Activated naive CD4-positive, alpha-beta T cell treated with anti-CD3 and anti-CD28 coated beads, Interleukin-2, amount 10 ng/mL, durations not matched to agents 7 days and 5 days (primary cell): ENCODE data around the gene TSPAN5.

ENCODE experiments used
- CTCF ChIA-PET: fragments of 350-600 bp; sonication (Branson Sonifier 250); formaldehyde crosslinking; loops from one replicate; lab custom pipeline; 2021; ENCODE audit warnings: antibody characterized with exemption; lab: Charles Lee
- DNase-seq: peaks from one replicate; pipeline ENCODE4 v3.0.0-alpha.2; 2020
- H3K27ac Mint-ChIP-seq: one replicate; pipeline ENCODE4 v1.8.0; 2021; ENCODE audit warnings: mild to moderate bottlenecking, moderate library complexity, mixed read lengths
- H3K27me3 Mint-ChIP-seq: one replicate; pipeline ENCODE4 v1.8.0; 2021; ENCODE audit warnings: mild to moderate bottlenecking, mixed read lengths
- H3K36me3 Mint-ChIP-seq: one replicate; pipeline ENCODE4 v1.8.0; 2021; ENCODE audit warnings: mixed read lengths
- H3K4me1 Mint-ChIP-seq: one replicate; pipeline ENCODE4 v1.8.0; 2021; ENCODE audit warnings: mixed read lengths
- H3K4me3 Mint-ChIP-seq: one replicate; pipeline ENCODE4 v1.8.0; 2021; ENCODE audit warnings: mild to moderate bottlenecking, moderate library complexity, mixed read lengths
- H3K9me3 Mint-ChIP-seq: one replicate; pipeline ENCODE4 v1.8.0; 2021; ENCODE audit warnings: mixed read lengths

TSPAN5 gene

DNA sequence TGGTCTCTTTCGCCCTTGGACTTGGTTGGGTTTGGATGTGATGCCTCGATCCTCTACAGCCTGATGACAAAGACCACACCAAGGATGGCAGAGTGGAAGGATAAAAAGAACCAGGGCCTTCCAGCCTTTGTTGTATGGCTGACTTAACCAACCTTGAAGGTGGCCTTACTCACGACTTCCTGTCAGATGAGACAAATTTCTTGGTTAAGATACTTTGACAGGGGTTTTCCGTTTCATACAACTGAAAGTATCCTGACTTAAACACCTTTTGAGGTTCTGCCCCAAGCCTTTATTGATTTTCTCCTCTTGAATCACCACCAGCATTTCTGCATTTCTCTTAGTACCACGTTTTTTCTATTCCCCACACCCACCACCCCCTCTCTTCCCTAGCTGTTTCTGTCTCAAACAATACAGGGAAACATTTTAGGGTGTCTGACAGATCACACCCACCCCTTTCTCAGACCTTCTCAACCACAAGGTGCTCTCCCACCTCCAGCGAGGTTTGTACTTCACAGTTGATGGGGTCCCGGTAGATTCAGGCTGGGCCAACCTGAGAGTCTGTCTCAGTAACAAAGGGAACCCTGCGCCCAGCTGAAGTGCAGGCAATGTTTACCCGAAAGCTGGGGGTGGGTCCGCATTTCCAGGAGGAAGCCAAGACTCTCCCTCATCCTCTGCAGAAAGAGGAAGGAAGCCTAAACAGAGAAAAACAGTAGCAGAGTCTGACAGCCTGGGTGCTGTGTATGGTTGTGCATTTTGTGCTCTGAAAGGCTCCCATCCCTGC lies 5.0 kb upstream of the TSPAN5 start:
- peak overlapping the region; percentile 58 for H3K4me3 Mint-ChIP-seq
- peaks cover 10% of the 10 kb centered on the region for H3K9me3 Mint-ChIP-seq
- H3K4me1 Mint-ChIP-seq = peaks cover 58% of the 10 kb centered on the region
- H3K27ac Mint-ChIP-seq = peak overlapping the region; percentile 99
- peaks cover 5% of the 10 kb centered on the region for H3K27me3 Mint-ChIP-seq
- peak; percentile 61 for DNase-seq
- CTCF ChIA-PET = interaction anchor here (0.5 to 1.4 kb wide), 3 partner anchors 31 to 287 kb away, joined by 3 read pairs; no protein-coding TSS in a partner anchor
- H3K36me3 Mint-ChIP-seq = peaks cover 9% of the 10 kb centered on the region

DNA sequence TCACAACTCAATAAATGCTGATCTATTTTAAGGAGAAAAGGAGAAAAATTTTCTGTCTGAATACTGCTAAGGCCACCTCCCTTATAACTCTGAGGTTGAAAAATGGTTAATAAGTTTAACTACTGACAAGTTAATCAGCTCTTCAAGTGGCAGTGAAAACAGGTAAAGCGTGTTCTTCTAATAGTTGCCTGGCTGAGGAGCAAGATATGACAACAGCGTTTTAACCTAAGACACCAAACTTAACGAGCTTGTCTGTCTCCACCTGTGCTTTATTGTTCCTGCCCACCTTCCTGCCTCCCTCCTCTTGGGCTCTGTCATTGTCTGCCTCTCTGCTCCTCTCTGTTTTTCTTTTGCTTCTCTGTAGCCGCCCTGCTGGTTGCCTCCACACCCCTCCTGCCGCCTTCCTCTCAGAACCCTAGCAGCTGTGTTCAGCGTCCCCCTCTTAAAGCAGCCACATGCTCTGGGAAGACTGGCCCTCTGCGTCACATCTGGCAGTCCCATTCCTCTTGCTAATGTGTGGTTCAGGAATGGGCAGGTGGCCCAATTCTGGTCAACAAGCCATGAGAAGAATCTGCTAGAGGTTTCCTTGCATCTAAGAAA lies 4.3 kb upstream of the TSPAN5 start:
- peak; percentile 56 for DNase-seq
- H3K9me3 Mint-ChIP-seq = peaks cover 10% of the 10 kb centered on the region
- peaks cover 60% of the 10 kb centered on the region for H3K4me1 Mint-ChIP-seq
- peak overlapping the region; percentile 58 for H3K4me3 Mint-ChIP-seq
- peak overlapping the region; percentile 99 for H3K27ac Mint-ChIP-seq
- CTCF ChIA-PET = interaction anchor here (0.5 to 1.4 kb wide), 3 partner anchors 31 to 287 kb away, joined by 3 read pairs; no protein-coding TSS in a partner anchor
- peaks cover 5% of the 10 kb centered on the region for H3K27me3 Mint-ChIP-seq
- H3K36me3 Mint-ChIP-seq = peaks cover 9% of the 10 kb centered on the region

DNA sequence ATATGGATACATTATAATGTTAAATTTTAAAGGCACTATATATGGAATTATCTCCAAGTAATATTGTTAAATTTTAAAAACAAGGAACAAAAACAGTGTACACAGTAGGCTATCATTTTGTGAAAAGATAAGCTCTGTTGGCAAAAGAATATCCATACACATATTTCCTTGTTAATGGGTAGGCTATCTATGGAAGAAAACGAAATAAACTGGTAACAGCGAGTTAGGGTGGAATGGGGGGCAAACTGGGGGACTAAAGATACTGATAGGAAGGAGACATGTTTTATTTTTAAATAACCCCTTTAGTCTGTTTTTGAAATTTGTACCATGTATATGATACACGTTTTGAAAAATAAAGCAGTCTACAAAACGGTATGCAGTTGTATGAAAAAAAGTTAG lies 3.6 kb upstream of the TSPAN5 start:
- peaks cover 9% of the 10 kb centered on the region for H3K36me3 Mint-ChIP-seq

DNA sequence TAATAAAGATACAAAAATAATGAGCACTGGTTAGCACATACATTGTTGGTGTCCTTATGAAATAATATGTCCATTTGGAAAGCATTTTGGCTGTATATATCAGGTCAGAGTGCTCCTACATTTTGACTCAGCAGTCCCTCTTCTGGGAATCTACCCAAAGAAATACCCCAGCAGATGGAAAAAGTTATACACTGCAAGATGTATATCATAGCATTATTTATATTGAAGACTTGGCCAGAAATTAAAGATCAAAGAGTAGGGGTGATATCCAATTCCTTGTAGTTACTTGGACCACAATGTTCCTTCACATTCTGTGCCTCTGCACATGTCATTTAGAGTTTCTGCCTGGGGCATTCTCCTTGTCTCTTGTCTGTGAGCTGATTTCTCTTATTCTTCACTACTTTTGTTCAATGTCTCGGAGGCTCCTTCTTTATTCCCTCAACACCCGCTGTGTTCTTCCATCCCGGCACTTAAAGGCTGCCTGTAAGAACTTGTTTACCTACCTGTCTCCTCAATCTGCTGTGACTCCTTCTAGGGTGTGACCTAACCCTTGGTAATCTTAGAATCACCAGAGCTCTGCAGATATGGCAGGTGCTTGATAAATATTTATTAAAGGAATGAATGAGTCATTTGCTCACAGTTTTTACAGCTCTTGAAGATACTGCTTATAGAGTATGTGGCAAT lies 3.1 kb upstream of the TSPAN5 start:
- Mint-ChIP-seq H3K4me1 (peaks cover 70% of the 10 kb centered on the region), H3K4me3 (no peak overlapping the region), H3K36me3 (peaks cover 9% of the 10 kb centered on the region), H3K9me3 (peaks cover 9% of the 10 kb centered on the region), H3K27me3 (peaks cover 5% of the 10 kb centered on the region), H3K27ac (peak overlapping the region; percentile 77)
- CTCF ChIA-PET = interaction anchor here (0.8 to 1.4 kb wide), 2 partner anchors 19 to 194 kb away, joined by 3 to 4 read pairs; no protein-coding TSS in a partner anchor
- DNase-seq = no peak

More for the DNA sequence above, 3.6 kb upstream of the TSPAN5 start:
- H3K9me3 Mint-ChIP-seq = peaks cover 9% of the 10 kb centered on the region
- no peak overlapping the region for H3K4me3 Mint-ChIP-seq
- CTCF ChIA-PET = interaction anchor here (0.8 to 1.4 kb wide), 2 partner anchors 20 to 194 kb away, joined by 3 to 4 read pairs; no protein-coding TSS in a partner anchor
- peak overlapping the region; percentile 77 for H3K27ac Mint-ChIP-seq
- H3K4me1 Mint-ChIP-seq = peaks cover 65% of the 10 kb centered on the region
- peaks cover 5% of the 10 kb centered on the region for H3K27me3 Mint-ChIP-seq
- DNase-seq = no peak

DNA sequence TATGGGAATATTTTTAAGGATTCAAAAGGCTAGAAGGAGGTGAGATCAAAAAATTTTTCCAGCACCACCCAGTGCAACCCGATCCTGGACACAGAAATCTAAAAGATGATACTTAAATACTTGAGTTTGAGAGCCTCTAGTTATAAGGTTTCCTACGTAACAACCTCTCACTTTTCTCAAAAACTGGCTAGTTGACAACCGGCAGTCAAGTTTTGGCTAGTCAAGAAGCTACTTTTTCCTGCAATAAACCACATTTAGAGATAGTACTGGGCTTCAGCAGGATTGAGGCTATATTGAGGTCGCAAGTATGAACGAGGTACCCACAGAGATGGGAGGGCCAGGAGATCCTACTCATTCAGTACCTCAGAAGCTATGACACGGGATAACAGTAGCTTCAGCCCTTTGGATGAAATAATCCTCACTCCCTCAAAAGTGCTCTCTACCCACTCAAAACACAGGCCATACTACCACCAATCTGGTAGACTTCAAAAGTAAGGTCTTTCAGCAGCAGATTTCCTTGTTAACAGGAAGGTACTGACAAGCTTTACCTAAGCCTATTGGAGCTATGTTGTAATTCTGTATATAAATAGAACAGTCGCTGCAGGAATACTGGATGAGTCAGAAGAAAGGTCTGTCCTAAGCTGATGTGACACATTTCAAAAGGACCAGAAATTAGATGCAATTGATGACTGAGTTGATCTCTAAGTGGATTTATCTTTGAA lies 1.5 kb upstream of the TSPAN5 start:
- H3K4me1 Mint-ChIP-seq = peaks cover 83% of the 10 kb centered on the region
- H3K36me3 Mint-ChIP-seq = peaks cover 11% of the 10 kb centered on the region
- H3K27ac Mint-ChIP-seq = no peak overlapping the region
- H3K4me3 Mint-ChIP-seq = peak overlapping the region; percentile 79
- DNase-seq = no peak
- CTCF ChIA-PET = interaction anchor here (1.1 to 1.8 kb wide), 3 partner anchors 12 to 192 kb away, joined by 4 to 5 read pairs (median 5); no protein-coding TSS in a partner anchor
- peaks cover under 1% of the 10 kb centered on the region for H3K9me3 Mint-ChIP-seq
- peaks cover 5% of the 10 kb centered on the region for H3K27me3 Mint-ChIP-seq

DNA sequence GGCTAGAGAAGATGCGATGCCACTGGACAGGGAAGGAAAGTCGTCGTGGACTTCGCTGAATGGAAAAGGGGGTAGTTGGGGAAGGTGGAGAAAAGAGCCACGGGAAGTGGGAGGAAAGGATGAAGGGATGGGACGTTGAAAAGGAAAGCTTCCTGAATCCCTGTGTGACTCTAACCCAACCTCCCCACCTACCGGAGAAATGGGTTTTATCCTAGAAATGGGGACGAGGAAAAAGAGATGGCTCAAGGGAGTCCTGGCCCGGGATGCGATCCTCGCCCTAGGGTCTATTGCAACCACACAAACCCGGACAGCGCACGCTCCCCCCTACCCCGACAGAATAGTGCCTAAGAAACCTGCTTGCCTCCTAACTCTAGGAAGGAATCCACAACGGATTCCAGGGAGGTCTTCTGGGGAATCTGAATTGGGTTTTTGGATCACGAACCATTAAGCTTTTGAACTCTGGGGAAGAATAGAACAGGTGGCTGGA lies 738 bp upstream of the TSPAN5 start:
- Mint-ChIP-seq H3K4me3 (peak overlapping the region; percentile 79), H3K4me1 (peaks cover 81% of the 10 kb centered on the region), H3K36me3 (peaks cover 11% of the 10 kb centered on the region), H3K27me3 (peaks cover 5% of the 10 kb centered on the region), H3K9me3 (no peaks in the 10 kb centered on the region), H3K27ac (no peak overlapping the region)
- CTCF ChIA-PET = interaction anchor here (1.1 to 1.8 kb wide), 3 partner anchors 11 to 192 kb away, joined by 4 to 5 read pairs (median 5); no protein-coding TSS in a partner anchor
- no peak for DNase-seq

DNA sequence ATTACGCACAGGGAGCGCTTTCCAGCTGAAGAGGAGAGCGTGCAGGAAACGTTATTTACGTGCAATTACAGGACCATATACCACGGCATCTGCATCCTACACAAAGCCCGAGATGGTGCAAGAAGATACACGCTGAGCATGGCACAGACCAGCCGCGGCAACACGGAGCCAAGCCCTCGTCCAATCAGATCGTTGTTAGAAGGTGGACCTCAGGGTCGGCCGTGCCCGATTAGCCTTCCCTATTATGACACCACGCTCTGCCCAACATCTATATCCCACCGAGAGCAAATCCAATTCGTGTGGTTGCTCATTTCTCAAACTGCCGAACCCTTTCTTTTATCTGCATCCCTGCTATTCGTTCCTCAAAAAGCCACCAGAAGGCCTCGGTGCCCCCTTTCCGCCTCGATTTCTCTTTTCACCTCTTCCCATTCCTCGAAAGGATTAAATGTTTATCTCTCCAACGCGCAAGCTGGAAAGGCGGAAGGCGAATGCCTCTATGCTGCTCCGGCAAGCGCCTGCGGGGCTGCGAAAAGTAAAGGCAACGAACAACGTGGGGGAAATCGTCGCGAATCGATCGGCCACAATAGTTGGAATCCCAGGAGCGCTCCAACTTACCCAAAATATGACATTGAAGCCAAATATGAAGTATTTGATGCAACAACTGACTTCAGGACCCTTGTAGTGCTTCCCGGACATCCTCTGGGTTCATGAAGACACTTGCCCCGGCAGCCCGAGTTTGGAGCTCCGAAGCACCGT lies 702 bp downstream of the TSPAN5 start:
- CTCF ChIA-PET = interaction anchor here (1.0 to 1.3 kb wide), 3 partner anchors 12 to 190 kb away, joined by 3 read pairs; no protein-coding TSS in a partner anchor
- DNase-seq = peak; percentile 56
- H3K27me3 Mint-ChIP-seq = peaks cover 5% of the 10 kb centered on the region
- H3K4me1 Mint-ChIP-seq = peaks cover 72% of the 10 kb centered on the region
- no peaks in the 10 kb centered on the region for H3K9me3 Mint-ChIP-seq
- peaks cover 11% of the 10 kb centered on the region for H3K36me3 Mint-ChIP-seq
- peak overlapping the region; percentile 86 for H3K27ac Mint-ChIP-seq
- peak overlapping the region; percentile 90 for H3K4me3 Mint-ChIP-seq

DNA sequence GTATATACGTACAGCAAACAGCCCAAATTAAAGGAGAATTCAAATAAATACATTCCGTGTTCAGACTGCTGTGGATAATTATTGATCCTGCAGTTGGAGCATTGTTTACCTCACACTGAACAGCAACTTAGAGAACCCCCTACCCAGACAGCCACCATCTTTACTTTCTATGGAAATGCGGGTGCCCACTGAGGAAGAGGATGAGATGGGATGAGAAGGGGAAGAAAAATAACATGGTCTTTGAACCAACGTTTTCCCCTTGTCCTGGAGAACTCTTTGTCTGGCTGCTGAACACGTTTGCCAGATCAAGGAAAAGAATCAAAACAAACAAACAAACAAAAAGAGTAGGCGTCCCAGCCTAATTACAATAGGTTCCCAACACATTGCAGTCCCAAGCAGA lies 1.5 kb downstream of the TSPAN5 start:
- Mint-ChIP-seq H3K4me1 (peaks cover 65% of the 10 kb centered on the region), H3K27ac (peak overlapping the region; percentile 20)

DNA sequence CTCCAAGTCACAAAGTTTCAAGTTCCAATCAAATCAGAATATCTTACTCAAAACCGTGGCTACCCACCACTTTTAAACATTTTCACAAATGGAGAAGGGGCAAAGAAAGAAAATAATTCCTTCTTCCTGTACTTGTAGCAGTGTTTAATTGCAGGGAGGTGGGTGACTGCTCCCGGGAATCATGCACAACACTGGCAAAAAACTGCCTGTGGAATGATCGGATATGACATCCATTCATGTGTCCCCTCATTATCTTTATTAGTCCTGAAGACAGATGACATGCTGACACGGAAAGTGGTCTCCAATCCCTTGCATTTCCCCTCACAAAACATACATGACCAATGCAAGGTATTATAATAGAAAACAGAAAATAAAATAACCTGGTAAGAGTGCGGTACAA lies 2.0 kb downstream of the TSPAN5 start:
- peaks cover 12% of the 10 kb centered on the region for H3K36me3 Mint-ChIP-seq
- H3K9me3 Mint-ChIP-seq = no peaks in the 10 kb centered on the region
- peak overlapping the region; percentile 90 for H3K4me3 Mint-ChIP-seq
- DNase-seq = no peak
- H3K27ac Mint-ChIP-seq = peak overlapping the region; percentile 20
- CTCF ChIA-PET = interaction anchor here (1.0 kb wide), 1 partner anchor 189 kb away, joined by 3 read pairs; no protein-coding TSS in a partner anchor
- H3K4me1 Mint-ChIP-seq = peaks cover 61% of the 10 kb centered on the region
- H3K27me3 Mint-ChIP-seq = peaks cover 5% of the 10 kb centered on the region

More for the DNA sequence above, 1.5 kb downstream of the TSPAN5 start:
- no peak for DNase-seq
- peaks cover 11% of the 10 kb centered on the region for H3K36me3 Mint-ChIP-seq
- H3K27me3 Mint-ChIP-seq = peaks cover 5% of the 10 kb centered on the region
- H3K4me3 Mint-ChIP-seq = peak overlapping the region; percentile 90
- H3K9me3 Mint-ChIP-seq = no peaks in the 10 kb centered on the region
- CTCF ChIA-PET = no interaction called here

DNA sequence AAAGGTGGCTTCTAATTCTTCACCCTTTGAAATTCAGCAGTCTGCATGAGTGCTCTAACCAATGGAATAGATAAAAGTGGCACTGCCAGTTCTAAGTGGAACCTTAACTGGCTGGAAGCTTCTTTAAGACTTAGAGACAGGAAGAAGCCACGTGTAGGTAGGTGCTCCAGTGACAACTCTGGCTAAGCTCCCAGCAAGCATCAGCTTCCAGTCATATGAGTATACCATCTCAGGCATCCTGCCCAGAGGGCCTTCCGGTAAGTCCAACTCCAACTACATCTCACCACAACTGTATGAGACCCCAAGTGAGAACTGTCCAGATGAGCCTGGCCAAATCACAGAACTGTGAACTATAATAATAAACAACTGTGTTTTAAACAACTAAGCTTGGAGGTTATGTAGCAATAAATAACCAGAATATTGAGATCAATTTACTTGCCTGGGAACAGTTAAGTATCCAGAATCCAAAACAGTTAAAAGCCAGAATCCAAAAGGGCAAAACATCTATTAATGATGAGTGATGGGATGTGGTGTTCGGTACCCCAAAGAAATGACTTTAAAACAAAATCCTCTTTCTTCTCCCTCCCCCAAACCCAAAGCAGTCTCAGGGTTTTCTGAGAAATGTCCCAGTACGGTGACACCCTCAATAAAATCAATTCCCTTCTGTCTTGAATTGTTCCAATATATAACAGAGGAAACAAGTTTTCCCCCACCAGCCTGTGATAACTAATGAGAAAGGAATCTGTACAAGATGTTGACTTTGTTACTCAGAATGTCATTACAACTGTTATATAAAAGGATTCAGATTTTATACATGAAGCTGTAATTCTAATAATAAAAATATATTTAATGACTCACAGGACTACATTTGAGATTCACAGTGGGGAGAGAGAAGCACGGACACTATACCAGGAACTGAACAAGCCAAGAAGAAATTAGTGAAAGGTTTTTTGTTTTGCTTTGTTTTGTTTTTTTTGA lies 4.2 kb downstream of the TSPAN5 start:
- CTCF ChIA-PET = interaction anchor here (1.6 kb wide), 1 partner anchor 9 kb away, joined by 4 read pairs; no protein-coding TSS in a partner anchor
- Mint-ChIP-seq H3K4me1 (peaks cover 42% of the 10 kb centered on the region), H3K9me3 (peaks cover 12% of the 10 kb centered on the region), H3K27ac (no peak overlapping the region), H3K27me3 (peaks cover 5% of the 10 kb centered on the region), H3K4me3 (no peak overlapping the region), H3K36me3 (peaks cover 27% of the 10 kb centered on the region)
- DNase-seq = no peak

DNA sequence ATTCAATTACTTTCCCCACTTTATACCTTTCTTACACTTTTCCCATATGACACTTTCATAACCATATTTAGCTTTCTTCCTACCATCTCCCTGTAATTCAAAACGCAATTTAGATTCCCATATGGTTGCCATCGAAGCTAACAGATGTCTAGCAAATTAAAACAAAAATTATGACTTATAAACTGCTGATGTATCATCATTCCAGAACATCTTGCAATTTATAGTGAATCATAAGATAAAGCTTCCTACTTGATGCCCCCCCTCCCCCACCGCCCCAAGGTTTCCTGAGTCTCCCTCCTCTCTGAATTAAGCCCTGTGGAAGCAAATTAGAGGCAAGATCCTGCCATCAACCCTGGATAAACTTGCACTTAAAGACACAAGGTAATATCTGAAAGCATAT lies 5.4 kb downstream of the TSPAN5 start:
- Mint-ChIP-seq H3K9me3 (peaks cover 12% of the 10 kb centered on the region), H3K36me3 (peaks cover 27% of the 10 kb centered on the region), H3K4me3 (no peak overlapping the region), H3K27me3 (no peaks in the 10 kb centered on the region), H3K27ac (no peak overlapping the region), H3K4me1 (peaks cover 38% of the 10 kb centered on the region)
- CTCF ChIA-PET = no interaction called here
- DNase-seq = no peak

DNA sequence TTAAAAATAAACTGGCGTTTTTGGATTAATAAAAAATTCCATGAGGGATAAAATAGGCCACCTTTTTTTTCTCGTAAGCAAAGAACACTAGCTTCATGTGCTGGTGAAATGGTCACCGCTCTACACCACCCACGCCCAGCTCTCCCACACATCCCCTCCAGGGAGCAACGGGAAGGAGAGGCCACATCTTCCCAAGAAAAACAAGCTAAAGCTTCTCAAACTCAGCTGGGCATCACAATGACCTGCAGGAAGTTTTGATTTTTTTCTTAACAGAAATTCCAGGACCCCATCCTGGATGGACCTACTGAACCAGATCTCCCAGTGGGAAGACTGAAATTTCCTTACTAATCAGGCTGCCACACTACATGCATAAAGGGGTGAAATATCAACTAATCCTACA lies 9.8 kb downstream of the TSPAN5 start:
- CTCF ChIA-PET = interaction anchor here (1.3 to 1.9 kb wide), 2 partner anchors 11 to 181 kb away, joined by 4 to 5 read pairs; no protein-coding TSS in a partner anchor
- H3K4me1 Mint-ChIP-seq = peaks cover 12% of the 10 kb centered on the region

More for the DNA sequence above, 9.8 kb downstream of the TSPAN5 start:
- Mint-ChIP-seq H3K27me3 (no peaks in the 10 kb centered on the region), H3K36me3 (peaks cover 17% of the 10 kb centered on the region), H3K9me3 (peaks cover 12% of the 10 kb centered on the region), H3K4me3 (no peak overlapping the region), H3K27ac (no peak overlapping the region)
- DNase-seq = no peak
